Body of pancreas (tissue), 4 donors: ENCODE data around the gene TMEM183A. TPM values are rescaled to one million over a fixed set of nuclear protein-coding genes. Genes with fewer than 3 reads are reported as not detected.

Experiments
- ATAC-seq: fragments of 150-250 bp; one replicate; pipeline ENCODE4 v1.9.1; 2016
- DNase-seq, 4 donors: peaks; one replicate each; pipeline ENCODE4 v3.0.0-alpha.2; 2019
- H3K27ac ChIP-seq, 4 donors: fragments of 200-600 bp; sonication (generic); 1 replicate in 3 of 4; 2 replicates in 1 of 4; pipeline versions ENCODE4 v1.5.1 to v1.6.1; 2016 to 2019; ENCODE audit warnings: mild to moderate bottlenecking in 1 of 4, mixed read lengths in 1 of 4, moderate library complexity in 1 of 4
- H3K27me3 ChIP-seq, 2 donors: fragments of 200-600 bp; sonication (generic); one replicate each; pipeline ENCODE4 v1.6.0; 2016; ENCODE audit warnings: mild to moderate bottlenecking in 1 of 2
- H3K36me3 ChIP-seq, 2 donors: fragments of 200-600 bp; sonication (generic); replicated peaks in 1 of 2; 2 replicates each; pipeline ENCODE4 v1.5.1; 2016; ENCODE audit warnings: low read depth in 2 of 2; ENCODE audit not compliant: insufficient read depth in 1 of 2
- H3K4me1 ChIP-seq: fragments of 200-600 bp; sonication (generic); one replicate; pipeline ENCODE4 v1.6.0; 2016
- H3K4me3 ChIP-seq, 2 donors: fragments of 200-600 bp; sonication (generic); 1 replicate in 1 of 2; 2 replicates in 1 of 2; pipeline ENCODE4 v1.5.1; 2016 to 2019
- H3K9me3 ChIP-seq, 3 donors: fragments of 200-600 bp; sonication (generic); 1 replicate in 2 of 3; 2 replicates in 1 of 3; pipeline ENCODE4 v1.5.1; 2016
- POLR2A ChIP-seq, 3 donors: fragments of 450-650 bp; IDR thresholded peaks; one replicate each; pipeline ENCODE4 v1.6.1; 2016; ENCODE audit warnings: antibody characterized with exemption in 3 of 3, mild to moderate bottlenecking in 2 of 3
- WGBS, 2 donors: methylation state at CpG; one replicate each; pipeline ENCODE4 v1.1.5; 2017; 5-methylcytosine and 5-hydroxymethylcytosine counted together
- intact Hi-C: fragments of 100-400 bp; cut with DNase I; formaldehyde crosslinking; loops from one replicate; pipeline ENCODE4 v1.15.1; 2023
- total RNA-seq, 2 donors: library from RNA; depleted of rRNA; stranded (reverse); fragments of >200 nt; gene quantifications; one replicate each; pipeline ENCODE4 v1.1.0, GENCODE V29; 2016
- TF ChIP-seq, protein P1 (sequence below), 7 experiments: fragments of 450-650 bp in 4 of 7; fragments of 200-600 bp in 3 of 7; sonication (generic) in 3 of 7; IDR thresholded peaks; one replicate each; pipeline ENCODE4 v1.5.1; 2016 to 2019; ENCODE audit warnings: antibody characterized with exemption in 7 of 7

Gene TMEM183A
- total RNA-seq, 2 donors from 2014 or later = 47.7 to 86.7 TPM

- ATAC-seq (no peak), DNase-seq (no peak)
- Histone ChIP-seq H3K4me3 (no peak overlapping the region), H3K9me3 (no peaks in the 10 kb centered on the region), H3K27ac (no peak overlapping the region), H3K27me3 (no peaks in the 10 kb centered on the region), H3K4me1 (no peaks in the 10 kb centered on the region), H3K36me3 (no peaks in the 10 kb centered on the region)
- WGBS, 2 donors = 53 to 60% methylated on average over 7 of the region's 7 CpGs
- intact Hi-C loops = no loop called here
- TF ChIP-seq, protein P1, sequence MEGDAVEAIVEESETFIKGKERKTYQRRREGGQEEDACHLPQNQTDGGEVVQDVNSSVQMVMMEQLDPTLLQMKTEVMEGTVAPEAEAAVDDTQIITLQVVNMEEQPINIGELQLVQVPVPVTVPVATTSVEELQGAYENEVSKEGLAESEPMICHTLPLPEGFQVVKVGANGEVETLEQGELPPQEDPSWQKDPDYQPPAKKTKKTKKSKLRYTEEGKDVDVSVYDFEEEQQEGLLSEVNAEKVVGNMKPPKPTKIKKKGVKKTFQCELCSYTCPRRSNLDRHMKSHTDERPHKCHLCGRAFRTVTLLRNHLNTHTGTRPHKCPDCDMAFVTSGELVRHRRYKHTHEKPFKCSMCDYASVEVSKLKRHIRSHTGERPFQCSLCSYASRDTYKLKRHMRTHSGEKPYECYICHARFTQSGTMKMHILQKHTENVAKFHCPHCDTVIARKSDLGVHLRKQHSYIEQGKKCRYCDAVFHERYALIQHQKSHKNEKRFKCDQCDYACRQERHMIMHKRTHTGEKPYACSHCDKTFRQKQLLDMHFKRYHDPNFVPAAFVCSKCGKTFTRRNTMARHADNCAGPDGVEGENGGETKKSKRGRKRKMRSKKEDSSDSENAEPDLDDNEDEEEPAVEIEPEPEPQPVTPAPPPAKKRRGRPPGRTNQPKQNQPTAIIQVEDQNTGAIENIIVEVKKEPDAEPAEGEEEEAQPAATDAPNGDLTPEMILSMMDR (IDR thresholded peaks at IDR 0.05) = no peak
- TF ChIP-seq POLR2A (IDR thresholded peaks at IDR 0.05) = no peak
These were observed 19.9 kb upstream of the TMEM183A start for GRCh38 chr1:202987255-202987654.

DNA sequence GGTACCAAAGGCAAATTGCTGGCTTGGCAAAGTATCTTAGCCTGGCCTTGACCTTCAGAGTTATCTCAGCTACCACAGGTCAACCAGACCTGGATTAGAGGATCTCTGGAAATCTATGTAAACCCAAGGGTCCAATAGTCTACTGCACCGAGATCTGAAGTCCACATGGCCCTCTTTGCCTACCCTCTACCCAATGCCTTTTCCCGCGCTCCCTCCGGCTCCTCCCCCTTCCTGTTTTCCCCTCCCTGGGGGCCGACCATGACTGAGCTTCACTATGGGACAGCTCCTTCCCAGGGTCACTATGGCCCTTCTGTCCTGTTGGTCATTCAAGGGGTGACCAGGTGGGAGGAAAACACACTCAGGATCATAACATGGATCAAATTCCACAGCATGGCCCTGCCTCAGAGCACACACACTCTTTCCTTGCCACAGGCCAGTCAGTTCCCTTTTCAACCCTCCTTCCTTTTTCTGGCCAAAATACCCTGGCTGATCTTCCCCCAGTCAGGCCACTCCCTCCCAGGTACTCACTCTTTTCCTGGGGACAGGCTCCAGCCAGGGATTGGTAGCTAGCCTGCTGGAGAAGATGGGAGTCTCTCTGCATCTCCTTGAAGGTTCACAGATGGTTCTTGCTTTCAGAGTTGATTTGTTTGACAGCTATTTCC, 19.1 kb upstream of the TMEM183A start:
- Histone ChIP-seq H3K9me3 (no peaks in the 10 kb centered on the region), H3K27me3 (no peaks in the 10 kb centered on the region), H3K4me1 (no peaks in the 10 kb centered on the region), H3K4me3 (no peak overlapping the region), H3K27ac (no peak overlapping the region), H3K36me3 (no peaks in the 10 kb centered on the region)
- DNase-seq = no peak
- no peak for ATAC-seq
- TF ChIP-seq POLR2A (IDR thresholded peaks at IDR 0.05) = no peak
- TF ChIP-seq, protein P1 (IDR thresholded peaks at IDR 0.05) = no peak
- intact Hi-C loops = no loop called here
- WGBS, 2 donors = 62 to 68% methylated on average over 5 of the region's 5 CpGs

DNA sequence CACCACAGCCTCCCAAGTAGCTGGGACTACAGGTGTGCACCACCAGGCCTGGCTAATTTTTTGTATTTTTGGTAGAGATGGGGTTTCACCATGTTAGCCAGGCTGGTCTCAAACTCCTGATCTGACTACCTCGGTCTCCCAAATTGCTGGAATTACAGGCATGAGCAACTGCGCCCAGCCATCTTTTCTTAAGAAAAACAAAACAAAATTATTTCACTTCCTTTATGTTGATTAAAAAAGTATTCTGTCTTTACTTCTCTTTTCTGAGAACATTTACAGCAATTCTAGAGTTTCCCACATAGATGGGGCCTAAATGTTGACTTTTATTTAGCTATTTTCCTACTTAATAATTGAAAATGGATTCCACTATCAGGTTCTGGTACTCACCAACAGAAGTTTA, 17.3 kb upstream of the TMEM183A start:
- Histone ChIP-seq H3K9me3 (no peaks in the 10 kb centered on the region), H3K27ac (no peak overlapping the region), H3K4me3 (no peak overlapping the region), H3K27me3 (no peaks in the 10 kb centered on the region), H3K36me3 (no peaks in the 10 kb centered on the region), H3K4me1 (no peaks in the 10 kb centered on the region)
- no peak for TF ChIP-seq POLR2A (IDR thresholded peaks at IDR 0.05)
- TF ChIP-seq, protein P1 (IDR thresholded peaks at IDR 0.05) = no peak
- intact Hi-C loops = no loop called here
- no peak for DNase-seq
- WGBS, 2 donors = 83 to 87% methylated on average over 2 of the region's 2 CpGs
- no peak for ATAC-seq

GRCh38 chr1:202991112-202991511, 16.1 kb upstream of the TMEM183A start:
- H3K9me3 ChIP-seq = no peaks in the 10 kb centered on the region
- TF ChIP-seq, protein P1 (IDR thresholded peaks at IDR 0.05) = no peak
- no peak for TF ChIP-seq POLR2A (IDR thresholded peaks at IDR 0.05)
- ATAC-seq = no peak
- H3K27me3 ChIP-seq = no peaks in the 10 kb centered on the region
- intact Hi-C loops = no loop called here
- no peaks in the 10 kb centered on the region for H3K4me1 ChIP-seq
- no peak overlapping the region for H3K27ac ChIP-seq
- no peak for DNase-seq
- H3K4me3 ChIP-seq = no peak overlapping the region
- no peaks in the 10 kb centered on the region for H3K36me3 ChIP-seq

GRCh38 chr1:202994756-202995155, 12.4 kb upstream of the TMEM183A start:
- ATAC-seq (no peak), DNase-seq (no peak)
- 48 to 56% methylated on average over 3 of the region's 3 CpGs for WGBS, 2 donors
- Histone ChIP-seq H3K4me3 (no peak overlapping the region), H3K27ac (no peak overlapping the region), H3K36me3 (no peaks in the 10 kb centered on the region), H3K9me3 (no peaks in the 10 kb centered on the region), H3K27me3 (no peaks in the 10 kb centered on the region), H3K4me1 (no peaks in the 10 kb centered on the region)
- TF ChIP-seq, protein P1 (IDR thresholded peaks at IDR 0.05) = no peak
- TF ChIP-seq POLR2A (IDR thresholded peaks at IDR 0.05) = no peak
- intact Hi-C loops = no loop called here
